ENCODE results near the gene CASZ1. TPM values are rescaled to one million over a fixed set of nuclear protein-coding genes. Genes with fewer than 3 reads are reported as not detected.

CASZ1 gene
- 1.8 and 6.0 TPM in 2 replicates for total RNA-seq (2014; rRNA removed; shearing (Covaris generic))

- peak; percentile 84 for DNase-seq (ENCODE audit: low read depth)
Measured at GRCh38 chr1:10796029-10796944, at the start of gene CASZ1. Gene CASZ1, minus strand, starts transcription at chr1:10796646. Its CDS starts 102,757 bp downstream, at chr1:10693889.

GRCh38 chr1:10843697-10844096 lies 47.3 kb upstream of the CASZ1 start:
- no peak for DNase-seq (ENCODE audit: low read depth)

- no peak for DNase-seq (ENCODE audit: low read depth)
Measured at GRCh38 chr1:10841118-10841517, 44.7 kb upstream of the CASZ1 start.

- DNase-seq (ENCODE audit: low read depth): no peak
Measured at GRCh38 chr1:10839188-10839770, 42.8 kb upstream of the CASZ1 start.

GRCh38 chr1:10838541-10838940 lies 42.1 kb upstream of the CASZ1 start:
- no peak for DNase-seq (ENCODE audit: low read depth)

- DNase-seq (ENCODE audit: low read depth): no peak
Measured at GRCh38 chr1:10836726-10837125, 40.3 kb upstream of the CASZ1 start.

GRCh38 chr1:10835822-10836421 lies 39.5 kb upstream of the CASZ1 start:
- peak; percentile 55 for DNase-seq (ENCODE audit: low read depth)

- DNase-seq (ENCODE audit: low read depth): no peak
Measured at GRCh38 chr1:10835421-10835820, 39.0 kb upstream of the CASZ1 start.

GRCh38 chr1:10834770-10835412 lies 38.4 kb upstream of the CASZ1 start:
- no peak for DNase-seq (ENCODE audit: low read depth)

- DNase-seq (ENCODE audit: low read depth): peak; percentile 31
Measured at GRCh38 chr1:10833630-10834557, 37.4 kb upstream of the CASZ1 start.

GRCh38 chr1:10832703-10833102 lies 36.3 kb upstream of the CASZ1 start:
- no peak for DNase-seq (ENCODE audit: low read depth)

GRCh38 chr1:10830961-10831668 lies 34.7 kb upstream of the CASZ1 start:
- peak; percentile 54 for DNase-seq (ENCODE audit: low read depth)

GRCh38 chr1:10829965-10830515 lies 33.6 kb upstream of the CASZ1 start:
- DNase-seq (ENCODE audit: low read depth): no peak

- no peak for DNase-seq (ENCODE audit: low read depth)
Measured at GRCh38 chr1:10829067-10829818, 32.8 kb upstream of the CASZ1 start.

GRCh38 chr1:10827377-10828333 lies 31.2 kb upstream of the CASZ1 start:
- no peak for DNase-seq (ENCODE audit: low read depth)

- DNase-seq (ENCODE audit: low read depth): no peak
Measured at GRCh38 chr1:10825592-10825991, 29.1 kb upstream of the CASZ1 start.

GRCh38 chr1:10824821-10825540 lies 28.5 kb upstream of the CASZ1 start:
- DNase-seq (ENCODE audit: low read depth): peak; percentile 77

Data from M059J (cell line).